HepG2 (cell line): ENCODE data around the gene TBC1D4. TPM values are rescaled to one million over a fixed set of nuclear protein-coding genes. Genes with fewer than 3 reads are reported as not detected.

Source experiments
- ATAC-seq: fragments of 200-7000 bp; cut with Tn5 transposase; 3 replicates; pipeline ENCODE4 v1.9.1; 2020; ENCODE audit warnings: mild to moderate bottlenecking, moderate library complexity
- BruUV-seq: library from RNA; stranded (reverse); fragments of 400-500 nt; replicated peaks from 2 replicates; lab custom pipeline; 2021; lab: Mats Ljungman, UMichigan
- CTCF ChIA-PET: fragments of 300-600 bp; formaldehyde crosslinking; extraction: SDS; loops from one replicate; lab custom pipeline; 2021; ENCODE audit warnings: low total read pairs, inconsistent platforms, low intra/inter-chr PET ratio; lab: Yijun Ruan, JAX
- POLR2A ChIA-PET: fragments of 350-600 bp; sonication (Branson Sonifier 250); formaldehyde crosslinking; loops from one replicate; lab custom pipeline; 2020; ENCODE audit warnings: antibody characterized with exemption, inconsistent platforms; lab: Yijun Ruan, JAX
- DNase-seq: peaks from one replicate; pipeline ENCODE4 v3.0.0-alpha.2; 2015; ENCODE audit warnings: low spot score
- FAIRE-seq: peaks from 3 replicates; lab custom pipeline; 2011; peaks lifted over from hg19 to GRCh38; lab: Jason Lieb, UNC
- H2AFZ ChIP-seq: one replicate; pipeline ENCODE4 v1.6.1; 2011; ENCODE audit warnings: low read length, inconsistent platforms
- H3K27ac ChIP-seq: fragments of 300-600 bp; 3 replicates; pipeline ENCODE4 v1.8.0; 2011; ENCODE audit warnings: mixed run types, mild to moderate bottlenecking, mixed read lengths, low read length, inconsistent platforms; ENCODE audit not compliant: insufficient read depth; ENCODE audit errors: extremely low read length
- H3K27me3 ChIP-seq, 2 experiments: fragments of 200-600 bp in 1 of 2; 2 replicates in 1 of 2; 3 replicates in 1 of 2; pipeline versions ENCODE4 v1.6.0 to v1.8.0; 2011; ENCODE audit warnings: low read length in 2 of 2, mild to moderate bottlenecking in 2 of 2, moderate library complexity in 2 of 2, inconsistent platforms in 1 of 2; ENCODE audit not compliant: insufficient read depth in 2 of 2, control insufficient read depth in 1 of 2
- H3K36me3 ChIP-seq, 2 experiments: fragments of 200-600 bp in 1 of 2; replicated peaks in 1 of 2; 2 replicates in 1 of 2; 3 replicates in 1 of 2; pipeline versions ENCODE4 v1.5.1 to v1.8.0; 2011; ENCODE audit warnings: low read length in 2 of 2, inconsistent platforms in 1 of 2; ENCODE audit not compliant: insufficient read depth in 2 of 2, control insufficient read depth in 1 of 2
- H3K4me1 ChIP-seq: 2 replicates; pipeline ENCODE4 v1.5.1; 2012; ENCODE audit warnings: low read length, inconsistent platforms; ENCODE audit not compliant: insufficient read depth
- H3K4me2 ChIP-seq: 2 replicates; pipeline ENCODE4 v1.6.0; 2011; ENCODE audit warnings: low read depth, low read length, inconsistent platforms
- H3K4me3 ChIP-seq, 3 experiments: fragments of 200-600 bp in 1 of 3; sonication (generic), shearing (Covaris generic) in 1 of 3; replicated peaks in 1 of 3; 2 replicates each; pipeline ENCODE4 v1.5.1; 2011 to 2016; ENCODE audit warnings: low read length in 3 of 3, inconsistent platforms in 2 of 3, low read depth in 2 of 3, mild to moderate bottlenecking in 2 of 3, control low read depth in 1 of 3, mixed read lengths in 1 of 3; ENCODE audit not compliant: insufficient read depth in 1 of 3
- H3K79me2 ChIP-seq: one replicate; pipeline ENCODE4 v1.6.1; 2011; ENCODE audit warnings: low read length, inconsistent platforms; ENCODE audit not compliant: insufficient read depth
- H3K9ac ChIP-seq: 2 replicates; pipeline ENCODE4 v1.6.0; 2011; ENCODE audit warnings: mild to moderate bottlenecking, low read depth, low read length, inconsistent platforms; ENCODE audit not compliant: insufficient read depth
- H3K9me3 ChIP-seq: 2 replicates; pipeline ENCODE4 v1.5.1; 2012; ENCODE audit warnings: mild to moderate bottlenecking, low read length
- H4K20me1 ChIP-seq: 2 replicates; pipeline ENCODE4 v1.6.0; 2011; ENCODE audit warnings: inconsistent platforms, mild to moderate bottlenecking, low read length, moderate library complexity; ENCODE audit not compliant: insufficient read depth
- ARNT ChIP-seq: fragments of 450-650 bp; IDR thresholded peaks from 2 replicates; pipeline ENCODE4 v1.6.1; 2017
- HNF4G ChIP-seq, 2 experiments: sonication (generic) in 1 of 2; formaldehyde crosslinking in 1 of 2; IDR thresholded peaks; 2 replicates each; pipeline versions ENCODE4 v1.4.0 to v1.6.1; 2011 to 2020; ENCODE audit warnings: borderline replicate concordance in 2 of 2, low read depth in 2 of 2, mild to moderate bottlenecking in 2 of 2, low read length in 1 of 2, missing genetic modification reagents in 1 of 2, moderate library complexity in 1 of 2
- MED1 ChIP-seq: sonication (generic); formaldehyde crosslinking; IDR thresholded peaks from 2 replicates; pipeline ENCODE4 v1.4.0; 2020; ENCODE audit warnings: missing genetic modification reagents
- RBM22 ChIP-seq: fragments of 200-400 bp; formaldehyde crosslinking; optimal IDR thresholded peaks from 2 replicates; pipeline ENCODE3; 2017; ENCODE audit warnings: mild to moderate bottlenecking, low read length, moderate library complexity
- SIN3B ChIP-seq: fragments of 150-350 bp; IDR thresholded peaks from 2 replicates; pipeline ENCODE4 v1.6.1; 2014; ENCODE audit warnings: low read length
- ZNF432 ChIP-seq: sonication (generic); formaldehyde crosslinking; IDR thresholded peaks from 2 replicates; pipeline ENCODE4 v1.5.0; 2020; ENCODE audit warnings: missing genetic modification reagents, mild to moderate bottlenecking, borderline replicate concordance
- WGBS: methylation state at CpG from one replicate; pipeline ENCODE4 v1.1.6; 2017; ENCODE audit warnings: low lambda C conversion rate; 5-methylcytosine and 5-hydroxymethylcytosine counted together
- in situ Hi-C: cut with HindIII; loops from 2 replicates; pipeline ENCODE4 v1.10.0; 2017; ENCODE audit warnings: low pct_unique_long_range_greater_than_20kb; ENCODE audit not compliant: extremely low pct_ligation_motif_present
- intact Hi-C: fragments of 100-400 bp; cut with micrococcal nuclease; formaldehyde crosslinking; loops from one replicate; pipeline ENCODE4 v1.10.0; 2022; ENCODE audit not compliant: unreplicated experiment
- polyA plus RNA-seq, 8 experiments: library from polyadenylated mRNA; depleted of rRNA in 3 of 8; stranded (reverse) in 7 of 8; unstranded in 1 of 8; fragments of >200 nt; fragmentation: Illumina TruSeq in 4 of 8; extraction: Trizol in 4 of 8; gene quantifications; 2 replicates each; pipeline versions ENCODE4 v1.2.1 to v1.2.3, GENCODE V29; 2011 to 2016; ENCODE audit warnings: low read depth in 4 of 8, missing spikeins in 1 of 8, mixed read lengths in 1 of 8; ENCODE audit not compliant: insufficient read depth in 1 of 8
- total RNA-seq, 5 experiments: library from RNA; depleted of rRNA; stranded (reverse); fragments of >200 nt; fragmentation: Illumina TruSeq; extraction: Trizol; gene quantifications; 2 replicates each; pipeline ENCODE4 v1.2.3, GENCODE V29; 2016; ENCODE audit warnings: low read depth in 1 of 5

TBC1D4 gene
- total and polyA plus RNA-seq, 2 of the 13 experiments (the other 11 are each of a cell fraction or from before 2014, with no cell fraction given): 35.9 to 64.4 TPM

- TF ChIP-seq MED1 (CRISPR knock-in tag): no peak
- no peak for TF ChIP-seq HNF4G (IDR thresholded peaks at IDR 0.05; ENCODE audit: borderline replicate concordance, low read depth, low read length)
- TF ChIP-seq HNF4G (CRISPR knock-in tag; IDR thresholded peaks at IDR 0.05; ENCODE audit: borderline replicate concordance, low read depth): no peak
- no peak for TF ChIP-seq ZNF432
- no peak for TF ChIP-seq ARNT
Observed at GRCh38 chr13:75312884-75313520, 169.0 kb downstream of the TBC1D4 start (continued).

- H3K27me3 ChIP-seq: no peaks in the 10 kb centered on the region
- no peak for DNase-seq
- no peak overlapping the region for H3K27ac ChIP-seq
- no peak overlapping the region for H3K4me2 ChIP-seq
- no peak for TF ChIP-seq SIN3B
- peak; percentile 24 for TF ChIP-seq RBM22
- TF ChIP-seq, all 625 proteins: peak for 1
- peaks cover 8 to 55% of the 10 kb centered on the region in 2 experiments for H3K36me3 ChIP-seq
- FAIRE-seq: no peak
- intact Hi-C loops: no loop called here
- H3K9me3 ChIP-seq: no peaks in the 10 kb centered on the region
- in situ Hi-C loops: no loop called here
- H3K9ac ChIP-seq: no peak overlapping the region
- no peaks in the 10 kb centered on the region for H3K79me2 ChIP-seq
- H4K20me1 ChIP-seq: no peaks in the 10 kb centered on the region
- no peak overlapping the region for H3K4me3 ChIP-seq
- WGBS: 98% methylated on average over 8 of the region's 8 CpGs
- BruUV-seq: no TSS peak
- no peaks in the 10 kb centered on the region for H3K4me1 ChIP-seq
- ATAC-seq: peak; percentile 34; the same call in 2 of the 3 replicates
- CTCF ChIA-PET: no interaction called here
- H2AFZ ChIP-seq: no peak overlapping the region
- POLR2A ChIA-PET: no interaction called here
Observed at GRCh38 chr13:75309981-75310580, 171.9 kb downstream of the TBC1D4 start.
